Measurements from ENCODE around the gene GDI1. TPM values are rescaled to one million over a fixed set of nuclear protein-coding genes. Genes with fewer than 3 reads are reported as not detected.

GDI1 gene
- polyA plus RNA-seq, 1 of the 3 experiments (the other 2 are of a cell fraction): 408 TPM

GRCh38 chrX:154466036-154466435 lies 29.1 kb downstream of the GDI1 start:
- Histone ChIP-seq H3F3A (replicated peaks; ENCODE audit: insufficient read depth) (no peaks in the 10 kb centered on the region), H3K4me2 (no peak overlapping the region), H2AFZ (ENCODE audit: low read depth) (no peak overlapping the region), H3K4me1 (ENCODE audit: control insufficient read depth in 1 of 2, insufficient read depth in 2 of 2, low read depth in 1 of 2, low read length in 1 of 2) (no peaks in the 10 kb centered on the region), H3K9me3 (no peaks in the 10 kb centered on the region), H3K9ac (no peak overlapping the region), H3K4me3 (ENCODE audit: low read depth in 2 of 2, low read length in 1 of 2) (no peak overlapping the region), H4K20me1 (ENCODE audit: insufficient read depth) (peaks cover 23% of the 10 kb centered on the region), H3K27ac (ENCODE audit: low read depth in 2 of 2, low read length in 1 of 2) (no peak overlapping the region), H3K9me2 (no peaks in the 10 kb centered on the region), H3K27me3 (ENCODE audit: insufficient read depth) (0 out of 2 replicates have a peak, but pooled peaks cover under 1% of the 10 kb centered on the region), H3K36me3 (replicated peaks in 1 of 2; ENCODE audit: control insufficient read depth in 1 of 2, insufficient read depth in 2 of 2, low read length in 1 of 2) (peaks cover 0 to 35% of the 10 kb centered on the region in 2 experiments), H3K79me2 (ENCODE audit: insufficient read depth) (peaks cover 7% of the 10 kb centered on the region; the same call in 1 of the 2 replicates)
- WGBS (ENCODE audit: low lambda C conversion rate): 42% methylated on average over 6 of the region's 32 CpGs
- CTCF ChIA-PET: interaction anchor here (0.7 kb wide), 1 partner anchor 66 kb away, joined by 3 read pairs; no protein-coding TSS in a partner anchor
- TF ChIP-seq USF1 (IDR thresholded peaks at IDR 0.05; ENCODE audit: borderline replicate concordance, low read depth) (no peak), RCOR1 (IDR thresholded peaks at IDR 0.05; ENCODE audit: low read length) (no peak), MEF2A (IDR thresholded peaks at IDR 0.05; ENCODE audit: borderline replicate concordance, low read depth) (no peak), SMC3 (IDR thresholded peaks at IDR 0.05; ENCODE audit: low read depth, low read length) (no peak), RFX5 (IDR thresholded peaks at IDR 0.05; ENCODE audit: low read length) (no peak), TAF1 (IDR thresholded peaks at IDR 0.05; ENCODE audit: borderline replicate concordance, low read depth, low read length) (no peak), MXI1 (IDR thresholded peaks at IDR 0.05; ENCODE audit: low read depth, low read length) (no peak), MAX (IDR thresholded peaks at IDR 0.05; ENCODE audit: low read depth) (no peak), TCF12 (IDR thresholded peaks at IDR 0.05) (no peak), YY1 (IDR thresholded peaks at IDR 0.05; ENCODE audit: low read depth) (no peak), PBX3 (IDR thresholded peaks at IDR 0.05) (no peak), GATA2 (CRISPR knock-in tag; IDR thresholded peaks at IDR 0.05) (no peak), GABPA (IDR thresholded peaks at IDR 0.05; ENCODE audit: low read depth) (no peak), POLR2AphosphoS5 (IDR thresholded peaks at IDR 0.05; ENCODE audit: low read depth, low read length) (no peak), NFIC (IDR thresholded peaks at IDR 0.05; ENCODE audit: borderline replicate concordance) (no peak), EP300 (IDR thresholded peaks at IDR 0.05; ENCODE audit: borderline replicate concordance in 1 of 2, low read depth in 1 of 2, low read length in 1 of 2) (no peak)
- TF ChIP-seq, protein P1, sequence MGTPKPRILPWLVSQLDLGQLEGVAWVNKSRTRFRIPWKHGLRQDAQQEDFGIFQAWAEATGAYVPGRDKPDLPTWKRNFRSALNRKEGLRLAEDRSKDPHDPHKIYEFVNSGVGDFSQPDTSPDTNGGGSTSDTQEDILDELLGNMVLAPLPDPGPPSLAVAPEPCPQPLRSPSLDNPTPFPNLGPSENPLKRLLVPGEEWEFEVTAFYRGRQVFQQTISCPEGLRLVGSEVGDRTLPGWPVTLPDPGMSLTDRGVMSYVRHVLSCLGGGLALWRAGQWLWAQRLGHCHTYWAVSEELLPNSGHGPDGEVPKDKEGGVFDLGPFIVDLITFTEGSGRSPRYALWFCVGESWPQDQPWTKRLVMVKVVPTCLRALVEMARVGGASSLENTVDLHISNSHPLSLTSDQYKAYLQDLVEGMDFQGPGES (IDR thresholded peaks at IDR 0.05; ENCODE audit: low read depth, low read length): no peak
- POLR2A ChIA-PET: no interaction called here
- no peak for DNase-seq
